GM15510 (cell line): ENCODE measurements around the gene PTPN13.

Experiments
- POLR2A ChIP-seq: IDR thresholded peaks from 3 replicates; pipeline ENCODE4 v1.6.1; 2011; ENCODE audit warnings: borderline replicate concordance; ENCODE audit not compliant: insufficient read length; ENCODE audit errors: extremely low read depth

Gene PTPN13

GRCh38 chr4:86606809-86607208, 12.7 kb downstream of the PTPN13 start:
- no peak for TF ChIP-seq POLR2A

- no peak for TF ChIP-seq POLR2A
Observed at GRCh38 chr4:86608757-86609375, 14.8 kb downstream of the PTPN13 start.

- no peak for TF ChIP-seq POLR2A
Observed at GRCh38 chr4:86611757-86612156, 17.6 kb downstream of the PTPN13 start.

- no peak for TF ChIP-seq POLR2A
Observed at GRCh38 chr4:86613734-86614133, 19.6 kb downstream of the PTPN13 start.

- no peak for TF ChIP-seq POLR2A
Observed at GRCh38 chr4:86614865-86615264, 20.8 kb downstream of the PTPN13 start.

- TF ChIP-seq POLR2A: no peak
Observed at GRCh38 chr4:86615501-86615900, 21.4 kb downstream of the PTPN13 start.

- no peak for TF ChIP-seq POLR2A
Observed at GRCh38 chr4:86619656-86620055, 25.5 kb downstream of the PTPN13 start.

- no peak for TF ChIP-seq POLR2A
Observed at GRCh38 chr4:86621435-86621834, 27.3 kb downstream of the PTPN13 start.

- no peak for TF ChIP-seq POLR2A
Observed at GRCh38 chr4:86626066-86626465, 32.0 kb downstream of the PTPN13 start.

- TF ChIP-seq POLR2A: no peak
Observed at GRCh38 chr4:86627462-86628135, 33.5 kb downstream of the PTPN13 start.

- TF ChIP-seq POLR2A: no peak
Observed at GRCh38 chr4:86630629-86631028, 36.5 kb downstream of the PTPN13 start.

GRCh38 chr4:86631166-86631565, 37.1 kb downstream of the PTPN13 start:
- no peak for TF ChIP-seq POLR2A

- no peak for TF ChIP-seq POLR2A
Observed at GRCh38 chr4:86633854-86634253, 39.7 kb downstream of the PTPN13 start.

GRCh38 chr4:86640469-86640868, 46.4 kb downstream of the PTPN13 start:
- no peak for TF ChIP-seq POLR2A

- TF ChIP-seq POLR2A: no peak
Observed at GRCh38 chr4:86641516-86642090, 47.5 kb downstream of the PTPN13 start.

GRCh38 chr4:86644892-86645291, 50.8 kb downstream of the PTPN13 start:
- TF ChIP-seq POLR2A: no peak
